NOMO-1 treated with DMSO at 0.1 percent for 48 hours (cell line): ENCODE measurements around the gene KIF22.
"Not testable (repeated sequence)": the region's sequence is repeated elsewhere in the genome, so short reads cannot be mapped to it uniquely, and the experiment has no call there.

Experiments used
- DNase-seq: peaks from one replicate; lab custom pipeline; 2025; ENCODE audit not compliant: unreplicated experiment; lab: John Stamatoyannopoulos, UW

The KIF22 gene

DNA sequence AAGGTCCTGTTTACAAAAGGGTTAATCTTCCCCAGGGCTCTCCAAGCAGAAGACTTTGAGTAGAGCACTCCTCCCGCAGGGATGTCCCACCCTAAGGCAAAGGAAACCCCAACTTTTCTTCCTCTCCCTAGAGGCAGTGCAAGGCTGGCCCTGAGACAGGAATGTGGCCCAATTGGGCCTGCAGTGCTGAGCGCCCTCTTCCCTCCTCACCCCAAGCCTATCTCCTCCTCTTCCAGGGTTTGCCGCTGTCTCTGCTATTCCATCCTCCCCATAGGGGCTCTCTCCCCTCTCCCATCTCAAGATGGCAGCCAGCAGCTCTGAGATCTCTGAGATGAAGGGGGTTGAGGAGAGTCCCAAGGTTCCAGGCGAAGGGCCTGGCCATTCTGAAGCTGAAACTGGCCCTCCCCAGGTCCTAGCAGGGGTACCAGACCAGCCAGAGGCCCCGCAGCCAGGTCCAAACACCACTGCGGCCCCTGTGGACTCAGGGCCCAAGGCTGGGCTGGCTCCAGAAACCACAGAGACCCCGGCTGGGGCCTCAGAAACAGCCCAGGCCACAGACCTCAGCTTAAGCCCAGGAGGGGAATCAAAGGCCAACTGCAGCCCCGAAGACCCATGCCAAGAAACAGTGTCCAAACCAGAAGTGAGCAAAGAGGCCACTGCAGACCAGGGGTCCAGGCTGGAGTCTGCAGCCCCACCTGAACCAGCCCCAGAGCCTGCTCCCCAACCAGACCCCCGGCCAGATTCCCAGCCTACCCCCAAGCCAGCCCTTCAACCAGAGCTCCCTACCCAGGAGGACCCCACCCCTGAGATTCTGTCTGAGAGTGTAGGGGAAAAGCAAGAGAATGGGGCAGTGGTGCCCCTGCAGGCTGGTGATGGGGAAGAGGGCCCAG, 22.4 kb downstream of the KIF22 start:
- no peak for DNase-seq

DNA sequence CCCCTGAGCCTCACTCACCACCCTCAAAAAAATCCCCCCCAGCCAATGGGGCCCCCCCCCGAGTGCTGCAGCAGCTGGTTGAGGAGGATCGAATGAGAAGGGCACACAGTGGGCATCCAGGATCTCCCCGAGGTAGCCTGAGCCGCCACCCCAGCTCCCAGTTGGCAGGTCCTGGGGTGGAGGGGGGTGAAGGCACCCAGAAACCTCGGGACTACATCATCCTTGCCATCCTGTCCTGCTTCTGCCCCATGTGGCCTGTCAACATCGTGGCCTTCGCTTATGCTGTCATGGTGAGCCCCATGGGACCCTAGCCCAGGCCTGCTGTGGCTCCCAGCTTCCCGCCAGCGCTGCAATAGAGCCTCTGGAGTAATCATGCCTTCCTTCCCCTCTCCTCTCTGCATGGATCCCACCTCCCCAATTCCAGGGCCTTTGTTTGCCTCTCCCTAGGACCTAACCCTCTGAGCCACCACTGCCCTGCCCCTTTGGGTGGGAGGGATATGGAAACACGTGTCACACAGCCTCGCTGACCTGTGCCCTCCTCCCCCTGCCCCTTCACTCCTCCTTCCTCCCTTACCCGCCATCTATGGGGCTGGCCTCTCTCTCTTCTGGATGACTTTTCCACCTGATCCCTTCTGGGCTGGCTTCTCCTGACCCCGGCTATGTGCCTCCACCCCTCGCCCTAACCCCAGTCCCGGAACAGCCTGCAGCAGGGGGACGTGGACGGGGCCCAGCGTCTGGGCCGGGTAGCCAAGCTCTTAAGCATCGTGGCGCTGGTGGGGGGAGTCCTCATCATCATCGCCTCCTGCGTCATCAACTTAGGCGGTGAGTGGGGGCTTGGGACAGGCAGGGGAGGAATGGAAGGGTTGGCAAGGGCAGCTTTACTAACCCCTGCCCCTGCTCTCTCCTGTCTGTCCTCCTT, 23.4 kb downstream of the KIF22 start:
- DNase-seq, result no peak

DNA sequence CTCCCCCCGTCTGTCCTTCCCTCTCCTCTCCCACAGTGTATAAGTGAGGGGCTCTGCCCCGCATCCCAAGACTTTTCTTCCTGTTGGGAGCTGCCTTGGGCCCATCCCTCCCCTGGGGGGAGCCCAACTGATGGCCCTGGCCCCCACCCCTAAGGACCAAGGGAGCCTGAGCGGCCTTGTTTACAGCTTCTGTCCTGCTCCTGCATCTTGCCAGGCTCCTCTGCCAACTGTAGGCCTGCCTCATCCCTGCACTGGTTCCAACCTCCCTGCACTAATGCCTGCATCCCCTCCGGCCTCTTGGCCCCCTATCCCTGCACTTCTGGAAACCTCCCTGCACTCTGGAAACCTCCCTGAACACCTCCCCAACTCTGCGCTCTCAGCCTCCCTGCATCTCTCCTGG, 24.0 kb downstream of the KIF22 start:
- DNase-seq, result no peak

DNA sequence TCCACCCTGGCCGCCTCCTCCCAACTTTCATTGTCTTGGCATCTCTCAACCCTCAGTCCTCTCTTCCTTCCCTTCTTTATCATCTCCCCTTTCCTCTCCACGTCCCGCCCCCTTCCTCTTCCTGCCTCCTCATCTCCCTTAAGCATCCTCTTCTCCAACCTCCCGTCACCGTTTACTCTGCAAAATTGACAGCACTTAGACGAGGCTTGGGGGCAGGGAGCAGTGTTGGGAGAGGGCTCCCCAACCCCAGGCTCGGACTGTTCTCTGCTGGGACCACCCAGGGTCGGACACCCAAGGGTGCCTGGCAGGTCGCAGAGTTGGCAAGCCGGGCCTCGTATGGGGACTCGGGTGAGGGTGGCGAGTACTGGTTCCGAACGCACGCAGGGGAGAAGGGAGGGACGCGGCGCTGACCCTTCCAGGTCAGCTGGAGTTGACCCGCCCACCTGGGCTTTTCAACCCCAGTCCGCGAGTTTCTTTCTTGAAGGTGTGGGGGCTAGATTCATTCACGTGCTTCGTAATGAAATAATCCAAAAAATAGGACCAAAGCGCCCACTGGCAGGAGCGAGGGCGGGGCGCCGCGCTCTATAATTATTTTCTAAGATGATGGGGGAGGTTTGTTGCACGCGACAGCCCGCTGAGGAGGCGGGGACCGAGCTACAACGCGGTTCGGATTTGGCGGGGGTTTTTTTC, 24.6 kb downstream of the KIF22 start:
- peak; percentile 53 for DNase-seq

DNA sequence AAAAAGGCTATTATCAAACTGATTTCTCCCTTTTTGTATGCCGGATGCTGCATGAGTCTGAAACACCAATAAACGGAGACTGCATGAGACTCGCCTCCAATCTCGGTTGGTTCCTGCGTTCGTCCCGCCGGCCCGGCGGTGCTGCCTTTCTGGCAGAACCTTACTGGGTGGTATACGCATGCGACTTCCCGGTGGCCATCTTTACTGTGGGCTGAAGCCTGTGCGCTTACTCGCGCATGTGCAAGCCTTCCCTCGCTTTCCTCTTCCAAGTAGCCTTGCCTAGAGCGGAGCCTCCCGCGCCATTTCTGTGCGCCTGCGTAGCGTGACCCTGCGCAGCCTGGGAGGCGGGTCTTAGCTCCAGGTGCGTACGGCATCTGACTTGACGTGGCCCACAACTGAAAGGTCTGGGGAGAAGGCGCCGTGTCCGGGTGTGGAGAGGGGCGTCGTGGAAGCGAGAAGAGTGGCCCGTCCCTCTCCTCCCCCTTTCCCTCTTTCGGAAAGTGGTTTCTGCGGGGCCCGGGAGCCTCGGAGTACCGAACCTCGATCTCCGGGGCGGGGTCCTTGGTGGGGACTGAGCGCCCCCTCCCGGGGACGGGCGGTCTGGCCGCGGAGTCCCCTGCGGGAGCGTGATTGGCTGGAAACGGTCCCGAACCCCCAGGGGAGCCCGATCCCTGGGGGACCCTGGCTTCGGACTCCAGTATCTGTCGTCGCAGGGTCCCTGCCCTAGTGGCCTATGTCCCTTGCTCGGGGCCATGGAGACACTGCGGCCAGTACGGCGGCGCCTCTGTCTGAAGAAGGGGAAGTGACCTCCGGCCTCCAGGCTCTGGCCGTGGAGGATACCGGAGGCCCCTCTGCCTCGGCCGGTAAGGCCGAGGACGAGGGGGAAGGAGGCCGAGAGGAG, 25.5 kb downstream of the KIF22 start, which contains the start of gene PAGR1:
TSS of gene PAGR1 (plus strand) at position 360 of the 901 bp plus-strand sequence. CDS start at position 734, 374 bp downstream.
- DNase-seq, result peak; percentile 99

DNA sequence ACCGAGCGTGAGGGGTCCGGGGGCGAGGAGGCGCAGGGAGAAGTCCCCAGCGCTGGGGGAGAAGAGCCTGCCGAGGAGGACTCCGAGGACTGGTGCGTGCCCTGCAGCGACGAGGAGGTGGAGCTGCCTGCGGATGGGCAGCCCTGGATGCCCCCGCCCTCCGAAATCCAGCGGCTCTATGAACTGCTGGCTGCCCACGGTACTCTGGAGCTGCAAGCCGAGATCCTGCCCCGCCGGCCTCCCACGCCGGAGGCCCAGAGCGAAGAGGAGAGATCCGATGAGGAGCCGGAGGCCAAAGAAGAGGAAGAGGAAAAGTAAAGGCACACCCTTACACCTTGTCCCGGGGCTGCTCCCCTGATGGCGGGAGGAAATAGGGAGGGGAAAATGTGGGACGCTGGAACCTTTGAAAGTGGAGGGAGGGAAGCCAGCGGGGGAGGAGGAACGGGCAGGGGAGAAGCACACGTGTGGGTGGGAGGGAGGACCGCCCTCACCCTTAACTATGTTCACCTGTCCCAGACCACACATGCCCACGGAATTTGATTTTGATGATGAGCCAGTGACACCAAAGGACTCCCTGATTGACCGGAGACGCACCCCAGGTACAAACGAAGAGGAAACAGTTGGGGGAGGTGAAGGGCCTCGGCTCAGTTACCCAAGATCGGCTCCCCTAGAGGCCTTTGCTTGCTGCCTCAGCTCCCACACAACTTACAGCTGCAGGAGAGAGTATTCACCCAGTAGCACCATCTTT, 26.3 kb downstream of the KIF22 start:
- peak; percentile 49 for DNase-seq

DNA sequence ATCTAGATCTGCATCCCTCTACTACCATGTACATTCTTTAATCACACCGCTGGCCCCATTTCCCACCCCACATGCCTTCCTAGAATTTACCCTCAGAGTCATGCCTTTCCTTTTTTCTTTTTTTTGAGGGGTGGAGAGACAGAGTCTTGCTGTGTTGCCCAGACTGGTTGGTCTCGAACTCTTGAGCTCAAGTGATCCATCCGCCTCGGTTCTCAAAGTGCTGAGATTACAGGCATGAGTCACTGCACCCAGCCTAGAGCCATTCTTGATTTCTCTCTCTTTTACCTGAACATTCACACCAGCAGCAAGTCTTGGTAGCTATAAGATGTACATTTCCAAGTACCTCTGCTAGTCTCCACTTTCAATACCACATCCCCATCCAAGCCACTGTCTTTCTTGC, 27.5 kb downstream of the KIF22 start:
- DNase-seq, result no peak

DNA sequence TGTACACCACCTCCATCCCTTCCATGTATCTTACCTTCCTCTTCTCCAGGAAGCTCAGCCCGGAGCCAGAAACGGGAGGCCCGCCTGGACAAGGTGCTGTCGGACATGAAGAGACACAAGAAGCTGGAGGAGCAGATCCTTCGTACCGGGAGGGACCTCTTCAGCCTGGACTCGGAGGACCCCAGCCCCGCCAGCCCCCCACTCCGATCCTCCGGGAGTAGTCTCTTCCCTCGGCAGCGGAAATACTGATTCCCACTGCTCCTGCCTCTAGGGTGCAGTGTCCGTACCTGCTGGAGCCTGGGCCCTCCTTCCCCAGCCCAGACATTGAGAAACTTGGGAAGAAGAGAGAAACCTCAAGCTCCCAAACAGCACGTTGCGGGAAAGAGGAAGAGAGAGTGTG, 29.0 kb downstream of the KIF22 start:
- DNase-seq, result no peak

DNA sequence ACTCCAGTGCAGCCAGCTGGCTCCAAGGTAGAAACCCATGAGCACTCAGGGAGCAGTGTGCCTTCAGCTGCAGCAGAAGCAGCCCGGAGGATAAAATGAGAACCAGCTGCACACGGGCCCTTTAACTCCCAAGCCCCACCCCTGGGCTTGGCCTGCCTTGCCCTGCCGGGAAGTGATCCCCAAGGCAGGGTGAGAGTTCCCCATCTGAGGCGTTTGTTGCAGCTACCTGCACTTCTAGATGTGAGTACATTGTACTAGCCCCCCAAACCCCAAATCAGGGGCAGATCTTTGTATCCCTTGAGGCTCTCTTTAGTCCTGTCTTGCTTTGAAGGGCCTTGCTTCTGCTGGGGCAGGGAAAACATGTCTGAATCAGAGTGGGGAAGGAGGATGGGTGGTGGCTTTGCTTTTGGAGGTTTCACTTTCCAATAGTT, 29.7 kb downstream of the KIF22 start, which contains the start of gene MVP:
TSS of gene MVP (plus strand) at position 192 of the 431 bp plus-strand sequence. CDS start 10,088 bp downstream, outside the sequence.
- DNase-seq, result peak; percentile 63

DNA sequence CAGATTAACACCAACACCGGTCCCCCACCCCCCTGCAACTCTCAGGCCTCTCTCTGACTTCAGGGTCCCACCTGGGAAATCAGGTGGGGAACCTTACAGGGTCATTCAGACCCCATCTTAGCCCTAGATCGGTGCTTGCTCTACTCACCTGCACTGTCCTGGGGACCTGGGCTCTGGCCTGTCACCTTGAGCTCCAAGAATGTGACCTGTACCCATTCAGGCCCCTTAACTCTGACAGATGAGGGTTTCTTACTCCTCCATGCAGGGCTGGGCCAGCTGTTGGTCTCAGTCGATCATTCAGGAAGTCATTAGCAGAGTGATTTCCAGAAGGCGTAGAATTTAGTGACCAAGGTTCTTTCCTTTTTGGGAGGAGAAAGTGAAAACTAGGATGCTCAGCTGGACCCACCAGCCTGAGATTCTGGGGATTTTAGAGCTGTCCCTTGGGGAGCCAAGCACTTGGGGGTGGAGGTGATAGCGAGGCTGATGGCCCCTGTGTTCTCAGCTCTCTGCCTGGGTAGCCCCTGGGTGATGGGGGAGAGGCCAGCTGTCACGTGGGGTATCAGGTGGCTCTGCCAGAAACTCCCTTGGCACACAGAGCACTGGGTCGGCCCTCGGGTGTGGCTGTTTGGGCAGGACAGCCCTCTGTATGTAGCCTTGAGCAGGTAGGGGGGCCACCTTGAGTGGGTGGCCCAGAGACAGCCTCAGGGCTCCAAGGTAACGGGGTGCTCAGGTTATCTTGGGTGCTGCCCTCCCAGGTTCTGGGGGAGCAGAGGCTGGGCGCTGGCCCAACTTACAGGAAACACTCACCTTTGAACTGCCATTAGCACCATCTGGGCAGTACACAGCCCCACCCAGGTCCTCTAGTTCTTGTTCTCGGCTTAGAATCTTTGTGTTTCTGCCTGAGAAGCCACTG, 30.4 kb downstream of the KIF22 start:
- no peak for DNase-seq

DNA sequence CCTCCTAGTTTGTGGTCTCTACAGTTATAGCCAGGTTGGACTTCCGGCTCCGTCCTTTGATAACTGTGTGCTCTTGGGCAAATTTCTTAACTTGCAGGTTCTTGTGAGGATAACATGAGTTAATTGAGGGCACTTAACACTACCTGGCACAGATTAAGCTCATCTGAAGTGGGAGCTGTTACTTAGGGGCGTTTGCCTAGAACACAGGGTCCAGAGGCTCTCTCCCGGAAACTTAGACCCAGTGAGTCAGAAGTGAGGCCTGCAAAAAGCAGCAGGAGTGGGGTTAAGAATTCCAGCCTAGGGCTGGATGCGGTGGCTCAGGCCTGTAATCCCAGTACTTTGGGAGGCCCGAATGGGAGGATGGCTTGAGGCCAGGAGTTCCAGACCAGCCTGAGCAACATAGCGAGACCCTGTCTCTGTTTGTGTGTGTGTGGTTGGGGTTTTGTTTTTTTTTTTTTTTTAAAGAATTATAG, 31.1 kb downstream of the KIF22 start:
- no peak for DNase-seq

DNA sequence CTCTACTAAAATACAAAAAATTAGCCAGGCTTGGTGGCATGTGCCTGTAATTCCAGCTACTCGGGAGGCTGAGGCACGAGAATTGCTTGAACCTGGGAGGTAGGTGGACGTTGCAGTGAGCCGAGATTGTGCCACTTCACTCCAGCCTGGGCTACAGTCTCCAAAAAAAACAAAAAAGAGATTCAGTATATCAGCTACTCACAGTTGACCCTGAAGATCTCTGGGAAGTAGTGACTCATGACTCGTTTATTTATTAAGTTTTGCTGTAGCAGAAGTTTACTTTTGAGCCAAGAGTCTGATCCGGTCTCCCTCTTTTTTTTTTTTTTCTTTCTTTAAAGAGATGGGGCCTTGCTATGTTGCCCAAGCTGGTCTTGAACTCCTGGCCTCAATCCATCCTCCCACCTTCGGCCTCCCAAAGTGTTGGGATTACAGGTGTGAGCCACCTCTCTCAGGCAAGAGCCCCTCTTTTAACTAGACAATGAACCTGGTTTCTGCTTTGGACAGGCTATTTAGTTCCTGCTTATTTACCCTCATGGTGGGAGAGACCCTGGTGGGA, 34.1 kb downstream of the KIF22 start:
- no peak for DNase-seq

DNA sequence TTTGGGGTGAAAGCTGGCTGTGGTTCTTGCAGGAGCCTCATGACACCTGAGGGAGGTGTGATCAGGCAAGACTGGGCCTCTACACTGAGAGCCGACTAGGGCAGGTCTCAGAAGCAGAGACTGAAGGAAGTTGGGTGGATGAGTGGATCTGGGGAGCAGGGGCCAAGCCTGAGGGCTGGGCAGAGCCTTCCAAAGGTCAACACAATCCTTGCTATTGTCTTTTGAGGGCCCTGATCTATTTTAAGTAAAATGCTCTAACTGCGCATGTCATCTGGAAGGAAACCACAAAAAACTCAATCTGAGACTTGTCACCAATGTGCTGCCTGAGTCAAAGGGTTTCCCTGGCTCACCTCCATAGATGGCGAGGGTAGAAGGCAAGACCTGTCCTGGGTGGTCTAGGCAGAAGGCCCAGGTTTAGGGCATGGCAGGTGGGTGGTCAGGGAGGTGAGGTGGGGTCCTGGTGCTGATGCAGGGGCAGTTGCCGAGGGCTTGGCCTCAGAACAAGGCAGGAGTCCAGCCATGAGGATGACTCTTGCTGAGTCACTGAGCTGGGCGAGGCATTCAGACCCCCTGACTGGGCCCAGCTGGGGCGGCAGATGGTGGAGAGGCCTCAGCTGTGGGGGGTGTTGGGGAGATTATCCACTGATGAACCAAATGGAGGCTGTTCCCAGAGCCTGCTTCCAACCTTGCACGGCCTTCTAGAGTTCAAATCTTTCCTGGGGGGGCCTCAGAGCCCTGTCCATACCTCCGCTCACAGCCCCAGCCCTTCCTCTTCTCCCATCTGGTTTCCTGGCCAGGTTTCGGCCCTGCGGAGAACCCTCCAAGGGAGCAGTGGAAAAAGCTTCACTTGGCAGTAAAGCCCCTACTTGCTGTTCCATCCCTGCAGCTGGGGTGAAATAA, 34.8 kb downstream of the KIF22 start:
- DNase-seq, result no peak

DNA sequence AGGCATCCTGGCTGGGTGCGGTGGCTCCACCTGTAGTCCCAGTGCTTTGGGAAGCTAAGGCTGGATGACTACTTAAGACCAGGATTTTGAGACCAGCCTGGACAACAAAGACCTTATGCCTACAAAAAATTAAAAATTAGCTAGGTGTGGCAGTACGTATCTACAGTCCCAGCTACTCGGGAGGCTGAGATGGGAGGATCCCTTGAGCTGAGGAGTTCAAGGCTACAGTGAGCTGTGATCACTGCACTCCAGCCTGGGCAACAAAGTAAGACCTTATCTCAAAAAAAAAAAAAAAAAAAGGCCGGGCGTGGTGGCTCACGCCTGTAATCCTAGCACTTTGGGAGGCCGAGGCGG, 35.8 kb downstream of the KIF22 start:
- DNase-seq, result no peak

DNA sequence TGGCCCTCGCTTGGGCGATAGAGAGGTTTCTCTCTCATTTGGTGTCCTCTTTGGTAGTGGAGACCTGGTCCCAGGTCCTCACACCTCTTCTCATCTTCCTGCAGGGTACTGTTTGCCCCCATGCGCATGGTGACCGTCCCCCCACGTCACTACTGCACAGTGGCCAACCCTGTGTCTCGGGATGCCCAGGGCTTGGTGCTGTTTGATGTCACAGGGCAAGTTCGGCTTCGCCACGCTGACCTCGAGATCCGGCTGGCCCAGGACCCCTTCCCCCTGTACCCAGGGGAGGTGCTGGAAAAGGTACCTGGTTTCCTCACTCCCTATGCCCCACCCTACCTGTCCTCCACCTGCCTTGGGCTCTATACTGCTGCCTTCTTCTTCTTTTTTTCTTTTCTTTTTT, 40.2 kb downstream of the KIF22 start:
- DNase-seq, result no peak

DNA sequence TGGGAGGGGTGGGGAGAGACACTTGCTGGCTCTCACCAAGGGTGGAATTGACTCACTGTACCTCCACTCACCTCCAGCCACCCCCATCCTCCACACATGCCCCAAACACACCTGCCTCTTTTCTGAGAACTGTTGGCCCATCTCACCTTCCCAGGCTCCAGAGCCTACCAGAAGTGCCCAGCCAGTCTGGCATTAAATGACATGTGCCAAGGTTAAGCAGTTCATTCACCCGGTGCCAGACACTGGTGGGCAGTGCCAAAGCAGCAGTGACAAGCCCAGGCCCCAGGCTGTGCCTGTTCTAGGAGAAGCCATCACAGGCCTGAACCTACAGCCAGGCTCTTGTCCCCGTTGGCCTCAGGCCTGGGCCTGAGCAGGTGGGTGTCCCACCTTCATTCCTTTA, 40.9 kb downstream of the KIF22 start:
- DNase-seq, result no peak

DNA sequence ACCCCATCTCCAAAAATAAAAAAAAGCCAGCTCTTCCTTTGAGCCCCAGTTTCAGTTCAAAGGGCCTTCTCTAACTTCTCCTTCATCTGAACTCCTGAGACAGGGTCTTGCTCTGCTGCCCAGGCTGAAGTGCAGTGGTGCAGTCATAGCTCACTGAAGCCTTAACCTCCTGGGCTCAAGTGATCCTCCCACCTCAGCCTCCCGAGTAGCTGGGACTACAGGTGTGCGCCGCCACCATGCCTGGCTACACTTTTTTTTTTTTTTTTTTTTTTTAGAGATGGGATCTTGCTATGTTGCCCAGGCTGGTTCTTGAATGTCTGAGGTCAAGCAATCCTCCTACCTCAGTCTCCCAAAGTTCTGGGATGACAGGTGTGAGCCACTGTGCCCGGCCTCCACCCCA, 42.7 kb downstream of the KIF22 start:
- not testable (repeated sequence) for DNase-seq
